GM18520 (cell line): ENCODE measurements around the gene PTP4A2.
"Not testable (repeated sequence)": the region's sequence is repeated elsewhere in the genome, so short reads cannot be mapped to it uniquely, and the experiment has no call there.

Experiments used
- ATAC-seq: cut with Tn5 transposase; IDR thresholded peaks from one replicate; pipeline ENCODE4 v1.9.1; 2021; ENCODE audit not compliant: unreplicated experiment

PTP4A2 gene

GRCh38 chr1:31926252-31926651, 11.9 kb downstream of the PTP4A2 start:
- no peak for ATAC-seq

GRCh38 chr1:31925824-31926223, 12.3 kb downstream of the PTP4A2 start:
- ATAC-seq = not testable (repeated sequence)

GRCh38 chr1:31924839-31925238, 13.3 kb downstream of the PTP4A2 start:
- ATAC-seq = no peak

GRCh38 chr1:31923901-31924535, 14.2 kb downstream of the PTP4A2 start:
- ATAC-seq = no peak

- ATAC-seq = no peak
Measured at GRCh38 chr1:31920956-31921355, 17.2 kb downstream of the PTP4A2 start.

GRCh38 chr1:31919591-31919990, 18.6 kb downstream of the PTP4A2 start:
- ATAC-seq = no peak

GRCh38 chr1:31915438-31915837, 22.7 kb downstream of the PTP4A2 start:
- no peak for ATAC-seq

GRCh38 chr1:31913968-31914367, 24.2 kb downstream of the PTP4A2 start:
- no peak for ATAC-seq

- peak; percentile 49 for ATAC-seq
Measured at GRCh38 chr1:31912839-31913239, 25.3 kb downstream of the PTP4A2 start.

- ATAC-seq = no peak
Measured at GRCh38 chr1:31911994-31912780, 26.0 kb downstream of the PTP4A2 start.

GRCh38 chr1:31910933-31911332, 27.2 kb downstream of the PTP4A2 start:
- ATAC-seq = no peak

- ATAC-seq = no peak
Measured at GRCh38 chr1:31909691-31910090, 28.5 kb downstream of the PTP4A2 start.

- ATAC-seq = no peak
Measured at GRCh38 chr1:31906557-31906956, 31.6 kb downstream of the PTP4A2 start.

GRCh38 chr1:31905681-31906080, 32.5 kb downstream of the PTP4A2 start:
- no peak for ATAC-seq

GRCh38 chr1:31905093-31905509, 33.1 kb downstream of the PTP4A2 start:
- no peak for ATAC-seq

GRCh38 chr1:31904339-31905092, 33.7 kb downstream of the PTP4A2 start:
- no peak for ATAC-seq

- no peak for ATAC-seq
Measured at GRCh38 chr1:31902510-31902860, 35.7 kb downstream of the PTP4A2 start.

GRCh38 chr1:31901838-31902509, 36.2 kb downstream of the PTP4A2 start:
- no peak for ATAC-seq

- ATAC-seq = no peak
Measured at GRCh38 chr1:31900790-31901189, 37.4 kb downstream of the PTP4A2 start.

GRCh38 chr1:31897526-31898100, 40.6 kb downstream of the PTP4A2 start:
- ATAC-seq = no peak
